Measurements from ENCODE around the gene CAMTA1. TPM values are rescaled to one million over a fixed set of nuclear protein-coding genes. Genes with fewer than 3 reads are reported as not detected.

CAMTA1 gene
- total RNA-seq, 1 experiment from 2014 or later, result 82.2 TPM

DNA sequence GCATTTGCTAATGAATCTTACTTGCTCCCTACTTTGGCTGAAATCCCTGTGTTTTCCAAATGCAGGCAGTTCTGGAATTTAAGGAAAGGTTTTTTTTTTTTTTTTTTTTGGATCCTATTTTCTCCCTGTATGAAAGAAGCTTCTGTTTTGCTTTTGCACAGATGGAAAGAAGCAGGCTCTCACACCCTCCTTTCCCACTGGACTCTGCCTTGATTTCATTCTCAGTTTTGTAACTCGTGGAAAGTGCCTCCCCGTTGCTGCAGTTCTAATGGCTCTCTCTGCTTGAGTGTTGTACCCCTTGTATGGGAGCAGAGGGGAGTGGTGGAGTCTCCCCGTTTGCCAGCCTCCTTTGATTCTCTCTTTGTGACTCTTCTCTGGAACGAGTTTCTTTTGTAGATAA lies 291.9 kb downstream of the CAMTA1 start:
- TF ChIP-seq POLR2AphosphoS5 (IDR thresholded peaks at IDR 0.05; ENCODE audit: low read depth, low read length) (no peak), SIN3A (IDR thresholded peaks at IDR 0.05; ENCODE audit: borderline replicate concordance, insufficient read depth, low read depth, low read length) (no peak), TCF7L2 (IDR thresholded peaks at IDR 0.05; ENCODE audit: low read depth, low read length) (no peak)
- TF ChIP-seq, protein P1, sequence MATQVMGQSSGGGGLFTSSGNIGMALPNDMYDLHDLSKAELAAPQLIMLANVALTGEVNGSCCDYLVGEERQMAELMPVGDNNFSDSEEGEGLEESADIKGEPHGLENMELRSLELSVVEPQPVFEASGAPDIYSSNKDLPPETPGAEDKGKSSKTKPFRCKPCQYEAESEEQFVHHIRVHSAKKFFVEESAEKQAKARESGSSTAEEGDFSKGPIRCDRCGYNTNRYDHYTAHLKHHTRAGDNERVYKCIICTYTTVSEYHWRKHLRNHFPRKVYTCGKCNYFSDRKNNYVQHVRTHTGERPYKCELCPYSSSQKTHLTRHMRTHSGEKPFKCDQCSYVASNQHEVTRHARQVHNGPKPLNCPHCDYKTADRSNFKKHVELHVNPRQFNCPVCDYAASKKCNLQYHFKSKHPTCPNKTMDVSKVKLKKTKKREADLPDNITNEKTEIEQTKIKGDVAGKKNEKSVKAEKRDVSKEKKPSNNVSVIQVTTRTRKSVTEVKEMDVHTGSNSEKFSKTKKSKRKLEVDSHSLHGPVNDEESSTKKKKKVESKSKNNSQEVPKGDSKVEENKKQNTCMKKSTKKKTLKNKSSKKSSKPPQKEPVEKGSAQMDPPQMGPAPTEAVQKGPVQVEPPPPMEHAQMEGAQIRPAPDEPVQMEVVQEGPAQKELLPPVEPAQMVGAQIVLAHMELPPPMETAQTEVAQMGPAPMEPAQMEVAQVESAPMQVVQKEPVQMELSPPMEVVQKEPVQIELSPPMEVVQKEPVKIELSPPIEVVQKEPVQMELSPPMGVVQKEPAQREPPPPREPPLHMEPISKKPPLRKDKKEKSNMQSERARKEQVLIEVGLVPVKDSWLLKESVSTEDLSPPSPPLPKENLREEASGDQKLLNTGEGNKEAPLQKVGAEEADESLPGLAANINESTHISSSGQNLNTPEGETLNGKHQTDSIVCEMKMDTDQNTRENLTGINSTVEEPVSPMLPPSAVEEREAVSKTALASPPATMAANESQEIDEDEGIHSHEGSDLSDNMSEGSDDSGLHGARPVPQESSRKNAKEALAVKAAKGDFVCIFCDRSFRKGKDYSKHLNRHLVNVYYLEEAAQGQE (IDR thresholded peaks at IDR 0.05; ENCODE audit: insufficient read depth in 1 of 2, low read depth in 2 of 2, low read length in 1 of 2), result no peak
- TF ChIP-seq, protein P2, sequence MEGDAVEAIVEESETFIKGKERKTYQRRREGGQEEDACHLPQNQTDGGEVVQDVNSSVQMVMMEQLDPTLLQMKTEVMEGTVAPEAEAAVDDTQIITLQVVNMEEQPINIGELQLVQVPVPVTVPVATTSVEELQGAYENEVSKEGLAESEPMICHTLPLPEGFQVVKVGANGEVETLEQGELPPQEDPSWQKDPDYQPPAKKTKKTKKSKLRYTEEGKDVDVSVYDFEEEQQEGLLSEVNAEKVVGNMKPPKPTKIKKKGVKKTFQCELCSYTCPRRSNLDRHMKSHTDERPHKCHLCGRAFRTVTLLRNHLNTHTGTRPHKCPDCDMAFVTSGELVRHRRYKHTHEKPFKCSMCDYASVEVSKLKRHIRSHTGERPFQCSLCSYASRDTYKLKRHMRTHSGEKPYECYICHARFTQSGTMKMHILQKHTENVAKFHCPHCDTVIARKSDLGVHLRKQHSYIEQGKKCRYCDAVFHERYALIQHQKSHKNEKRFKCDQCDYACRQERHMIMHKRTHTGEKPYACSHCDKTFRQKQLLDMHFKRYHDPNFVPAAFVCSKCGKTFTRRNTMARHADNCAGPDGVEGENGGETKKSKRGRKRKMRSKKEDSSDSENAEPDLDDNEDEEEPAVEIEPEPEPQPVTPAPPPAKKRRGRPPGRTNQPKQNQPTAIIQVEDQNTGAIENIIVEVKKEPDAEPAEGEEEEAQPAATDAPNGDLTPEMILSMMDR (IDR thresholded peaks at IDR 0.05), result no peak
- ATAC-seq (no peak), DNase-seq (ENCODE audit: low read depth, low spot score) (no peak)
- Histone ChIP-seq H3K9me3 (ENCODE audit: control insufficient read depth, insufficient read depth, low read depth, low read length) (peaks cover 14% of the 10 kb centered on the region; the same call in 1 of the 2 replicates), H3K4me3 (ENCODE audit: low read depth in 2 of 2, low read length in 2 of 2) (no peak overlapping the region), H3K27ac (ENCODE audit: low read length) (no peak overlapping the region), H3K27me3 (ENCODE audit: control insufficient read depth, insufficient read depth, low read length) (peaks cover 16% of the 10 kb centered on the region), H3K36me3 (ENCODE audit: control insufficient read depth, insufficient read depth, low read length) (no peaks in the 10 kb centered on the region), H3K4me1 (ENCODE audit: control insufficient read depth, insufficient read depth, low read length) (no peaks in the 10 kb centered on the region)
- intact Hi-C loops (cut with micrococcal nuclease; ENCODE audit: unreplicated experiment), result no loop called here
- ChIA-PET CTCF (no interaction called here), POLR2A (no interaction called here)
- in situ Hi-C loops (cut with HindIII; ENCODE audit: low pct_unique_long_range_greater_than_20kb, low sequenced_read_pairs), result no loop called here
- BruUV-seq (replicated peaks), result no TSS peak

DNA sequence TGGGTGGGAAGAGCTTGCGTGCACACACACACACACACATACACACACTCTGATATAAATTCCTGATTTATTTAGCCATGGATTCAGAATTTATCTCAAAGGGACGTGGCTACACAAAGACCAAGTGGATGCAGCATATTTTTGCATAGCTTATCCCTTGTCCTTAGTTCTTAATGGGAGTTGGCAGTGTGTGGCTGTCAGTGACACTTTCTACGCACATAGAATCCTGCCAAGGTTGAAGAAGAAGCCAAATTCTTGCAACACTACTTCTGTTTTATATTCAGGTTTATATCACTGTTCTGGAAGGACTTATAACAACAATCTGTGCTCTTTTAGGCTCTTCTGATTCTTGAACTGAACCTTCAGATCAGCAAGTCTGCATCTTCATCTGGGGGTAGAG lies 292.7 kb downstream of the CAMTA1 start:
- intact Hi-C loops (cut with micrococcal nuclease; ENCODE audit: unreplicated experiment) (no loop called here), in situ Hi-C loops (cut with HindIII; ENCODE audit: low pct_unique_long_range_greater_than_20kb, low sequenced_read_pairs) (no loop called here)
- ChIA-PET POLR2A (no interaction called here), CTCF (no interaction called here)
- no peak overlapping the region for H3K27ac ChIP-seq (ENCODE audit: low read length)
- peaks cover 16% of the 10 kb centered on the region for H3K27me3 ChIP-seq (ENCODE audit: control insufficient read depth, insufficient read depth, low read length)
- H3K36me3 ChIP-seq (ENCODE audit: control insufficient read depth, insufficient read depth, low read length), result no peaks in the 10 kb centered on the region
- DNase-seq (ENCODE audit: low read depth, low spot score) (no peak), ATAC-seq (no peak)
- H3K4me3 ChIP-seq (ENCODE audit: low read depth in 2 of 2, low read length in 2 of 2), result no peak overlapping the region
- H3K4me1 ChIP-seq (ENCODE audit: control insufficient read depth, insufficient read depth, low read length), result no peaks in the 10 kb centered on the region
- BruUV-seq (replicated peaks), result no TSS peak
- TF ChIP-seq, protein P2 (IDR thresholded peaks at IDR 0.05), result no peak
- TF ChIP-seq SIN3A (IDR thresholded peaks at IDR 0.05; ENCODE audit: borderline replicate concordance, insufficient read depth, low read depth, low read length) (no peak), TCF7L2 (IDR thresholded peaks at IDR 0.05; ENCODE audit: low read depth, low read length) (no peak), POLR2AphosphoS5 (IDR thresholded peaks at IDR 0.05; ENCODE audit: low read depth, low read length) (no peak)
- TF ChIP-seq, protein P1 (IDR thresholded peaks at IDR 0.05; ENCODE audit: insufficient read depth in 1 of 2, low read depth in 2 of 2, low read length in 1 of 2), result no peak
- peaks cover 14% of the 10 kb centered on the region; the same call in 1 of the 2 replicates for H3K9me3 ChIP-seq (ENCODE audit: control insufficient read depth, insufficient read depth, low read depth, low read length)
